GM19099 (cell line): ENCODE measurements around the gene BCL11A.

Source experiments
- POLR2A ChIP-seq: IDR thresholded peaks from 3 replicates; pipeline ENCODE4 v1.6.1; 2011; ENCODE audit warnings: low read depth; ENCODE audit not compliant: insufficient read length; ENCODE audit errors: extremely low read depth

BCL11A gene

GRCh38 chr2:60484133-60484645 is 69.3 kb downstream of the BCL11A start:
- TF ChIP-seq POLR2A, result no peak

GRCh38 chr2:60483401-60483800 is 70.1 kb downstream of the BCL11A start:
- no peak for TF ChIP-seq POLR2A

- no peak for TF ChIP-seq POLR2A
Measured at GRCh38 chr2:60482222-60482621, 71.2 kb downstream of the BCL11A start.

GRCh38 chr2:60481257-60481656 is 72.2 kb downstream of the BCL11A start:
- no peak for TF ChIP-seq POLR2A

GRCh38 chr2:60480089-60480773 is 73.2 kb downstream of the BCL11A start:
- TF ChIP-seq POLR2A, result no peak

- no peak for TF ChIP-seq POLR2A
Measured at GRCh38 chr2:60479226-60480088, 74.0 kb downstream of the BCL11A start.

GRCh38 chr2:60478660-60479059 is 74.8 kb downstream of the BCL11A start:
- no peak for TF ChIP-seq POLR2A

GRCh38 chr2:60476206-60476954 is 77.1 kb downstream of the BCL11A start:
- no peak for TF ChIP-seq POLR2A

GRCh38 chr2:60475123-60475830 is 78.2 kb downstream of the BCL11A start:
- no peak for TF ChIP-seq POLR2A

- no peak for TF ChIP-seq POLR2A
Measured at GRCh38 chr2:60474301-60474700, 79.2 kb downstream of the BCL11A start.

GRCh38 chr2:60473546-60473945 is 79.9 kb downstream of the BCL11A start:
- TF ChIP-seq POLR2A, result no peak

GRCh38 chr2:60472663-60473289 is 80.7 kb downstream of the BCL11A start:
- TF ChIP-seq POLR2A, result no peak

- no peak for TF ChIP-seq POLR2A
Measured at GRCh38 chr2:60472041-60472440, 81.4 kb downstream of the BCL11A start.

- TF ChIP-seq POLR2A, result no peak
Measured at GRCh38 chr2:60470340-60470739, 83.1 kb downstream of the BCL11A start.
